Fibroblast of skin of abdomen (primary cell): ENCODE data around the gene RNF113B.

ENCODE experiments used
- DNase-seq: peaks from one replicate; pipeline ENCODE4 v3.0.0-alpha.2; 2013

The RNF113B gene

DNA sequence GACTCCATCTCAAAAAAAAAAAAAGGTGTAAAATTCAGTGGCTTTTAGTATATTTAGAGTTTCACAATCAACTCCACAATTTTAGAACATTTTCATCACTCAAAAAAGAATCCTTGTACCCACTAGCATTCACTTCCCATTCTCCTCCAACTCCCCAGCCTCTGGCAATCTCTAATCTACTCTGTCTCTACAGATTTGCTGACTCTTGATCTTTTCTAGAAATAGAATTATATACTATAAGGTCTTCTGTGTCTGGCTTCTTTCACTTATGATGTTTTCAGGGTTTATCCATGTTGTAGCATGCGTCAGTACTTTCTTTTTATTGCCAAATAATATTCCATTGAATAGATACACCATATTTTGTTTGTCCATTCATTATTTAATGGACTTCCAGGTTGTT, 42.2 kb downstream of the RNF113B start:
- no peak for DNase-seq

DNA sequence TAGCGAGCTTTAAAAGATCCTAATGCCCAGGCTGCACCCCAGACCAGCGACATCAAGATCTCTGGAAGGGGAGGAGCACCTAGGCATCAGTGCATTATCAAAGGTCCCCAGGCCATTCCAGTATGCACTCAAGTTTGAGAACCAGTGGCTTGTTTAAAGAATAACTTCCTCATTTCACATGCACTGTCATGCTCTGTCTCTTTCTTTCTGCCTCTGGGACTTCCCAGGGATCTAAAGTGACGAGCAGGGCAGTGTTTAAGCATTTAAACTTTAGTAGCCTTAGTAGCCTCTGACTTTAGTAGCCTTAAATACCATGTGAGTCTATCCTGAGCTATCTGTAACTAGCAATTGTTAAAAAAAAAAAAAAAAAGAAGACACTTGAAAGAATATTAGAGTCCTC, 43.1 kb downstream of the RNF113B start:
- DNase-seq = no peak

DNA sequence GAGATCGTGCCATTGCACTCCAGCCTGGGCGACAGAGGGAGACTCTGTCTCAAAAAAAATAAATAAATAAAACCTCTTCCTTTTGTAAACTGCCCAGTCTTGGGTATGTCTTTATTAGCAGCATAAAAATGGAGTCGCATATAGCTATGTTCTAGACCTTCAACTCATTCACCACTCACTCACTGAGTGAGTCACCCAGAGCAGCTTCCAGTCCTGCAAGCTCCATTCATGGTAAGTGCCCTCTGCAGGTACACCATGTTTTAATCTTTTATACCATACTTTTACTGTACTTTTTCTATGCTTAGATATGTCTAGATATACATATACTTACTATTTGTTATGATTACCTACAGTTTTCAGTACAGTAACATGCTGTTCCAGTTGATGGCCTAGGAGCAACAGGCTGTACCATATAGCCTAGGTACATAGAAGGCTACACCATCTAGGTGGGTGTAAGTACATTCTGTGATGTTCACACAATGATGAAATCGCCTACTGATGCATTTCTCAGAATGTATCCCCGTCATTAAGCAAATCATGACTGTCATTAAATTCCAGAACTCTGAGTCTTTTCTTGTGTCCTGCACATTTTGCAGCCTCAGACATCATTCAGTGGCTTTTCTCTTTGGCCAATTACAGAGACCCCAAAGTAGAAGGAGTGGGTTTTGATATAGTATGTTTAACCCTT, 47.9 kb downstream of the RNF113B start:
- peak; percentile 66 for DNase-seq
